Immature natural killer cell (primary cell): ENCODE data around the gene MAPK6. TPM values are rescaled to one million over a fixed set of nuclear protein-coding genes. Genes with fewer than 3 reads are reported as not detected.
"Not testable (repeated sequence)": the region's sequence is repeated elsewhere in the genome, so short reads cannot be mapped to it uniquely, and the experiment has no call there.

Experiments used
- DNase-seq, 3 donors: peaks; one replicate each; pipeline ENCODE4 v3.0.0; 2022; ENCODE audit warnings: mixed read lengths in 1 of 3
- H3K27ac Mint-ChIP-seq, 6 donors: one replicate each; pipeline ENCODE4 v1.8.0; 2020; ENCODE audit warnings: mixed read lengths in 6 of 6, mild to moderate bottlenecking in 5 of 6, inconsistent platforms in 4 of 6, moderate library complexity in 3 of 6
- H3K27me3 Mint-ChIP-seq, 3 donors: one replicate each; pipeline ENCODE4 v1.8.0; 2020 to 2021; ENCODE audit warnings: low read depth in 3 of 3, mild to moderate bottlenecking in 3 of 3, mixed read lengths in 3 of 3, moderate library complexity in 3 of 3, inconsistent platforms in 1 of 3
- H3K36me3 Mint-ChIP-seq, 3 donors: one replicate each; pipeline ENCODE4 v1.8.0; 2020; ENCODE audit warnings: mixed read lengths in 3 of 3, inconsistent platforms in 2 of 3, mild to moderate bottlenecking in 2 of 3
- H3K4me1 Mint-ChIP-seq, 2 donors: one replicate each; pipeline ENCODE4 v1.8.0; 2020; ENCODE audit warnings: inconsistent platforms in 2 of 2, mild to moderate bottlenecking in 2 of 2, mixed read lengths in 2 of 2, moderate library complexity in 1 of 2
- H3K4me3 Mint-ChIP-seq, 5 donors: one replicate each; pipeline ENCODE4 v1.8.0; 2020; ENCODE audit warnings: mild to moderate bottlenecking in 5 of 5, mixed read lengths in 5 of 5, inconsistent platforms in 3 of 5, moderate library complexity in 3 of 5
- H3K9me3 Mint-ChIP-seq, 6 donors: one replicate each; pipeline ENCODE4 v1.8.0; 2020; ENCODE audit warnings: mild to moderate bottlenecking in 6 of 6, mixed read lengths in 6 of 6, inconsistent platforms in 4 of 6, moderate library complexity in 3 of 6
- polyA plus RNA-seq, 3 donors: library from polyadenylated mRNA; unstranded; fragments of 300-500 nt; fragmentation: Illumina TruSeq; gene quantifications; one replicate each; pipeline ENCODE4 v1.2.3, GENCODE V29; 2021

The MAPK6 gene
- polyA plus RNA-seq, 3 donors from 2014 or later, result 2.4 to 5.1 (median 4.9) TPM

DNA sequence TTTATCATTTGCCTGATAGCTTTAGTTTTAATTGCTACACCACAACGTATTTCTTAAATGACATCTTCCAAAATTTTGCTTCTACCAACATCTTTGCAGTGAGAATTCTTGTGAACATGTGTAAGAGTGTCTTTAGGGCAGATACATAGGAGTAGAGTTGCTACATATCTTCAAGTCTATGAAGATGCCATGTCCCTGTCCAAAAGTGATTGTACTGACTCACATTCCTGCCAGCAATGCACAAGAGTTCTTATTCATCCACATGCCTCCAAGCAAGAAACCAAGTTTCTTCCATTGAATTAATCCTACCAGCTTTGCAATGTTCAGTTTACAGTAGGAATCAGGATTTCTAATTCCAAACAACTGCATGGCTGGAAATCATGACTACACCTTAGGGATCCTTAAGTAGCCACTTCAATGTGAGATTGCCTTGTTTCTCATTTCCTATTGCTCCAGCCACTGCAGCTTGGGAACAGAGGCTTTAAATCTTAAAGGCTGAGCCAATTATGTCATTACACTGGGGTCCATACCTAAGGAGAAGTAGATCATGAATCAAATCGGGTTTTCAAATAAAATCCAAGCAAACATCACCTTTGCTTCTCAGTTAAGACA, 49.1 kb downstream of the MAPK6 start:
- H3K9me3 Mint-ChIP-seq, result no peaks in the 10 kb centered on the region
- peaks cover 0 to 1% (median 0%) of the 10 kb centered on the region in 3 donors for H3K27me3 Mint-ChIP-seq
- peaks cover 2 to 5% of the 10 kb centered on the region in 2 donors for H3K4me1 Mint-ChIP-seq
- DNase-seq, result no peak
- no peak overlapping the region for H3K4me3 Mint-ChIP-seq
- H3K36me3 Mint-ChIP-seq, result peaks cover 5 to 20% (median 17%) of the 10 kb centered on the region in 3 donors
- peak overlapping the region in 1 of 6 donors; percentile 4 for H3K27ac Mint-ChIP-seq

DNA sequence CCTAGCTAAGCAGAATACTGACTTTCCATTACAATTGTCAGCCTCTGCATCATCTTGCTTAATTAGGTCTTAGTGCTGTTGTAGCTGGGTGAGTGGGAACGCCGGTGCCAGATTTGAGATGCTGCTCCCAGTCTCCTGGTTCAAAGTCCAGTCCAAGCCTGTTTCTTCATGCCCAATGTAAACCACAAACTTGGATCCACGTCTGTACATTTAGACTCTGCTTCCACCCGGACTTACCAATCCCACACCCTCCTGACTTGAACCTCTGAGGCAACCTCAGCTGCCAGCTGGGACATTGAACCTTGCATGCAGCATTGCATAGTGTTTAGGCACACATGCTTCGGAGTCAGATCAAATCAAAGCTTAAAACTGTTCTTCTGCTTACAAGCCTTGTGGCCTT, 50.5 kb downstream of the MAPK6 start:
- DNase-seq, result no peak
- no peak overlapping the region for H3K4me3 Mint-ChIP-seq
- no peak overlapping the region for H3K27ac Mint-ChIP-seq
- H3K9me3 Mint-ChIP-seq, result no peaks in the 10 kb centered on the region
- H3K36me3 Mint-ChIP-seq, result peaks cover 0 to 8% (median 4%) of the 10 kb centered on the region in 3 donors
- peaks cover 2 to 5% of the 10 kb centered on the region in 2 donors for H3K4me1 Mint-ChIP-seq
- peaks cover 0 to 1% (median 0%) of the 10 kb centered on the region in 3 donors for H3K27me3 Mint-ChIP-seq

DNA sequence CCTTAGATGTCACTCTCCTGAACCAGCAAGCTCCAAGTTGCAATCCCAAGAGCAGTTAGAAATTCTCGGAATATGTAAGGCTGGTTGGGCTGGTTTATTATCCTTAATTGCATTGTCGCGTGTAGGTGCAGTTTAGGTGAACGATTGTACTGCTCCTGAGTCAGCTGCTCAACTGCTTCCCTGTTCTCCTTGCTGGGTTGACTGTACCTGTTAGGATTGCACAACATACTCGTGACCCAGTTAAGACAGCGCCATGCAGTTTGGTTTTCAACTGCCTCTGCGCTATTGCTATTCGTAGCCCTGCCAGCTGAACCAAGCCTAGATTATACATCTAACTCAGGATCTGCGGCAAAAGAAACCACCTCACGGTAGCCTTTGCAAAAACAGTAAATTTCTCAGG, 52.6 kb downstream of the MAPK6 start:
- Mint-ChIP-seq H3K9me3 (no peaks in the 10 kb centered on the region), H3K27me3 (no peaks in the 10 kb centered on the region), H3K36me3 (peaks cover 0 to under 1% (median 0%) of the 10 kb centered on the region in 3 donors), H3K4me3 (no peak overlapping the region), H3K4me1 (peaks cover 2 to 5% of the 10 kb centered on the region in 2 donors), H3K27ac (no peak overlapping the region)
- no peak for DNase-seq

GRCh38 chr15:52076889-52077781, 58.1 kb downstream of the MAPK6 start:
- Mint-ChIP-seq H3K36me3 (no peaks in the 10 kb centered on the region), H3K4me3 (no peak overlapping the region), H3K9me3 (no peaks in the 10 kb centered on the region), H3K4me1 (peaks cover 1 to 18% of the 10 kb centered on the region in 2 donors), H3K27ac (no peak overlapping the region), H3K27me3 (peaks cover 4 to 14% (median 12%) of the 10 kb centered on the region in 3 donors)
- DNase-seq, result no peak

GRCh38 chr15:52078197-52078875, 59.3 kb downstream of the MAPK6 start:
- peak overlapping the region in 1 of 6 donors; percentile 25 for H3K27ac Mint-ChIP-seq
- no peak overlapping the region for H3K4me3 Mint-ChIP-seq
- peaks cover 13 to 30% of the 10 kb centered on the region in 2 donors for H3K4me1 Mint-ChIP-seq
- no peaks in the 10 kb centered on the region for H3K9me3 Mint-ChIP-seq
- H3K36me3 Mint-ChIP-seq, result no peaks in the 10 kb centered on the region
- no peak for DNase-seq
- peaks cover 11 to 17% (median 12%) of the 10 kb centered on the region in 3 donors for H3K27me3 Mint-ChIP-seq

DNA sequence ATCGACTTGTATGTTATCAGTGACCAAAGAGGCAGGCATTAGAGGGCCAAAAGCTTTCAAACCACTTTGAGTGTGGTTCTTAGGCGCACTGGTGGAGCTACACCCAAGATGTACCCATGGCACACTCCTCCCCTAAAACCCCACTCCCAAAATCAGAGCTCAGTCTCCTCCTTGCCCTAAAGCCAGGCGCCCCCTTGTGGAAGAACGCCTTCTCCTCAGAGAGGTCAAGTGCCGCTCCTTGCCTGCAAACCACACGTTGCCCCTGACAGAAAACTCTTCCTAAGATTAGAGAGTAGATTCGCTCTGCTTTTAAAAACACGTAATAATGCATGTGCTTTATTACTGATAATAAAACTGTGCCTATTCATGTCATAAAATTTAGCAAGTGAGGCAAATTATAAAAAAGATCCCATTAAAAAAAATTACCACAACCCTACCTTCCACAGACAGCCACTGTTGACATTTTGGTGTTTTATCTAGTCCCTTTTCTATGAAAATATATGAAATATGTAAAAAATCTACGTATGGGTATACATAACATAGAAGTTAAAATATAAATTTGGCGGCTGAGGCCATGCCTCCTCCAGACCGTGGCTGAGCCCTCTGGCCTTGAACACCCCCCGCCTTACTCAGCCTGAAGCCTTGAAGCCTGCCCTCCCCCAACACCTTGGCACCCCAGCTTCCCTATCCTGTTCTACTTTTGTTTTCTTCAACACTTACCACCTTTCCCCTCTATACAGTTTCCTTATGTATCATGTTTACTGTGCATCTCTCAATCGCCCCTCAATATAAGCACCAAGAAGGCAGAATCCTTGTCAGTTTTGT, 60.1 kb downstream of the MAPK6 start:
- Mint-ChIP-seq H3K4me3 (no peak overlapping the region), H3K4me1 (peaks cover 19 to 36% of the 10 kb centered on the region in 2 donors), H3K27me3 (peaks cover 11 to 17% (median 14%) of the 10 kb centered on the region in 3 donors), H3K9me3 (no peaks in the 10 kb centered on the region), H3K27ac (no peak overlapping the region), H3K36me3 (no peaks in the 10 kb centered on the region)
- DNase-seq, result peak; percentile 59 to 68 (median 62)

- no peaks in the 10 kb centered on the region for H3K9me3 Mint-ChIP-seq
- peaks cover 11 to 17% (median 14%) of the 10 kb centered on the region in 3 donors for H3K27me3 Mint-ChIP-seq
- no peaks in the 10 kb centered on the region for H3K36me3 Mint-ChIP-seq
- peaks cover 19 to 36% of the 10 kb centered on the region in 2 donors for H3K4me1 Mint-ChIP-seq
- DNase-seq, result no peak
- H3K4me3 Mint-ChIP-seq, result no peak overlapping the region
- no peak overlapping the region for H3K27ac Mint-ChIP-seq
Measured at GRCh38 chr15:52080031-52080430, 61.0 kb downstream of the MAPK6 start.

- no peak for DNase-seq
- Mint-ChIP-seq H3K36me3 (no peaks in the 10 kb centered on the region), H3K27ac (no peak overlapping the region), H3K4me3 (peak overlapping the region in 1 of 5 donors; percentile 38), H3K4me1 (peaks cover 19 to 36% of the 10 kb centered on the region in 2 donors), H3K27me3 (peaks cover 11 to 17% (median 14%) of the 10 kb centered on the region in 3 donors), H3K9me3 (no peaks in the 10 kb centered on the region)
Measured at GRCh38 chr15:52080706-52081392, 61.8 kb downstream of the MAPK6 start.

- Mint-ChIP-seq H3K4me3 (peak overlapping the region; percentile 58 to 67 (median 64)), H3K9me3 (no peaks in the 10 kb centered on the region), H3K27ac (peak overlapping the region in 1 of 6 donors; percentile 31), H3K4me1 (peaks cover 19 to 36% of the 10 kb centered on the region in 2 donors), H3K27me3 (peaks cover 11 to 14% (median 12%) of the 10 kb centered on the region in 3 donors), H3K36me3 (no peaks in the 10 kb centered on the region)
- peak; percentile 13 to 19 (median 14) for DNase-seq
Measured at GRCh38 chr15:52082197-52083036, 63.4 kb downstream of the MAPK6 start.

DNA sequence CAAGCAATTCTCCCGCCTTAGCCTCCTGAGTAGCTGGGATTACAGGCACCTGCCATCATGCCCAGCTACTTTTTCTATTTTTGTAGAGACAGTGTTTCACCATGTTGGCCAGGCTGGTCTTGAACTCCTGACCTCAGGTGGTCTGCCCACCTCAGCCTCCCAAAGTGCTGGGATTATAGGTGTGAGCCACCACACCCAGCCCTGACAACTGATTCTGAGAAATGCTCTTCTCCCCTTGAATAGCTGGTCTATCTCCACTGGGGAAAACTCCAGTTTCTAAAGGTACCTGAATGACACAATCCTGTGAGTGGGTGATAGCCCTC, 64.0 kb downstream of the MAPK6 start:
- Mint-ChIP-seq H3K4me3 (peak overlapping the region; percentile 58 to 67 (median 64)), H3K27ac (peak overlapping the region in 1 of 6 donors; percentile 31), H3K27me3 (peaks cover 10 to 12% (median 11%) of the 10 kb centered on the region in 3 donors), H3K4me1 (peaks cover 19 to 36% of the 10 kb centered on the region in 2 donors)
- not testable (repeated sequence) for H3K36me3 Mint-ChIP-seq, H3K9me3 Mint-ChIP-seq, DNase-seq

GRCh38 chr15:52083603-52084002, 64.6 kb downstream of the MAPK6 start:
- peak overlapping the region in 3 of 5 donors; percentile 60 to 67 (median 64) for H3K4me3 Mint-ChIP-seq
- no peaks in the 10 kb centered on the region for H3K36me3 Mint-ChIP-seq
- DNase-seq, result no peak
- H3K9me3 Mint-ChIP-seq, result no peaks in the 10 kb centered on the region
- H3K27me3 Mint-ChIP-seq, result peaks cover 8 to 11% (median 10%) of the 10 kb centered on the region in 3 donors
- no peak overlapping the region for H3K27ac Mint-ChIP-seq
- peaks cover 19 to 36% of the 10 kb centered on the region in 2 donors for H3K4me1 Mint-ChIP-seq

GRCh38 chr15:52085299-52085698, 66.3 kb downstream of the MAPK6 start:
- H3K9me3 Mint-ChIP-seq, result peaks cover 4 to 10% (median 8%) of the 10 kb centered on the region in 6 donors
- no peak overlapping the region for H3K27ac Mint-ChIP-seq
- peaks cover 2 to 7% (median 2%) of the 10 kb centered on the region in 3 donors for H3K36me3 Mint-ChIP-seq
- no peak for DNase-seq
- H3K27me3 Mint-ChIP-seq, result peaks cover 6 to 17% (median 13%) of the 10 kb centered on the region in 3 donors
- no peak overlapping the region for H3K4me3 Mint-ChIP-seq
- H3K4me1 Mint-ChIP-seq, result peaks cover 19 to 26% of the 10 kb centered on the region in 2 donors
